Naive thymus-derived CD4-positive, alpha-beta T cell (primary cell): ENCODE measurements around the gene AKTIP. TPM values are rescaled to one million over a fixed set of nuclear protein-coding genes. Genes with fewer than 3 reads are reported as not detected.

Experiments
- ATAC-seq: fragments of 150-1000 bp; cut with Tn5 transposase; 2 replicates; pipeline ENCODE4 v1.10.0; 2021; ENCODE audit warnings: mild to moderate bottlenecking, moderate library complexity
- CTCF ChIA-PET: fragments of 350-600 bp; sonication (Branson Sonifier 250); formaldehyde crosslinking; loops from one replicate; lab custom pipeline; 2021; ENCODE audit warnings: antibody characterized with exemption; lab: Charles Lee
- POLR2A ChIA-PET: fragments of 350-600 bp; sonication (Branson Sonifier 250); formaldehyde crosslinking; loops from one replicate; lab custom pipeline; 2021; ENCODE audit warnings: antibody characterized with exemption, inconsistent platforms; lab: Charles Lee
- DNase-seq, 9 donors: peaks; one replicate each; pipeline versions ENCODE4 v3.0.0 to v3.0.0-alpha.2; 2020 to 2022; ENCODE audit warnings: mixed read lengths in 1 of 9
- H3K27ac ChIP-seq: one replicate; pipeline ENCODE4 v1.7.0; 2013; ENCODE audit warnings: mild to moderate bottlenecking, low read depth, low read length, moderate library complexity
- H3K27me3 ChIP-seq, 2 donors: one replicate each; pipeline ENCODE4 v1.7.0; 2013; ENCODE audit warnings: low read length in 2 of 2, mild to moderate bottlenecking in 2 of 2, moderate library complexity in 2 of 2; ENCODE audit not compliant: control insufficient read depth in 2 of 2, insufficient read depth in 2 of 2
- H3K36me3 ChIP-seq, 3 experiments: 1 replicate in 2 of 3; 2 replicates in 1 of 3; pipeline ENCODE4 v1.7.0; 2013; ENCODE audit warnings: low read length in 3 of 3, mild to moderate bottlenecking in 3 of 3, moderate library complexity in 1 of 3; ENCODE audit not compliant: insufficient read depth in 3 of 3, control insufficient read depth in 2 of 3
- H3K4me1 ChIP-seq, 2 donors: one replicate each; pipeline ENCODE4 v1.7.0; 2013; ENCODE audit warnings: low read length in 2 of 2, mild to moderate bottlenecking in 2 of 2, moderate library complexity in 1 of 2; ENCODE audit not compliant: control insufficient read depth in 2 of 2, insufficient read depth in 2 of 2
- H3K4me3 ChIP-seq: 2 replicates; pipeline ENCODE4 v1.7.0; 2013; ENCODE audit warnings: mild to moderate bottlenecking, low read length
- H3K9me3 ChIP-seq, 3 experiments: 1 replicate in 2 of 3; 2 replicates in 1 of 3; pipeline ENCODE4 v1.7.0; 2013; ENCODE audit warnings: low read length in 3 of 3; ENCODE audit not compliant: control insufficient read depth in 2 of 3
- H3K27ac Mint-ChIP-seq, 9 donors: one replicate each; pipeline ENCODE4 v1.8.0; 2020 to 2022; ENCODE audit warnings: mixed read lengths in 9 of 9, mild to moderate bottlenecking in 8 of 9, moderate library complexity in 5 of 9, inconsistent platforms in 2 of 9
- H3K27me3 Mint-ChIP-seq, 5 donors: one replicate each; pipeline ENCODE4 v1.8.0; 2021 to 2022; ENCODE audit warnings: mixed read lengths in 5 of 5, mild to moderate bottlenecking in 1 of 5
- H3K36me3 Mint-ChIP-seq, 5 donors: one replicate each; pipeline ENCODE4 v1.8.0; 2020 to 2022; ENCODE audit warnings: mixed read lengths in 5 of 5, mild to moderate bottlenecking in 3 of 5, inconsistent platforms in 1 of 5
- H3K4me1 Mint-ChIP-seq, 7 donors: one replicate each; pipeline ENCODE4 v1.8.0; 2020 to 2022; ENCODE audit warnings: mixed read lengths in 7 of 7, mild to moderate bottlenecking in 3 of 7, inconsistent platforms in 1 of 7
- H3K4me3 Mint-ChIP-seq, 10 donors: one replicate each; pipeline ENCODE4 v1.8.0; 2020 to 2022; ENCODE audit warnings: mild to moderate bottlenecking in 10 of 10, mixed read lengths in 10 of 10, moderate library complexity in 6 of 10, inconsistent platforms in 2 of 10
- H3K9me3 Mint-ChIP-seq, 11 donors: one replicate each; pipeline ENCODE4 v1.8.0; 2020 to 2022; ENCODE audit warnings: mixed read lengths in 11 of 11, mild to moderate bottlenecking in 4 of 11, inconsistent platforms in 1 of 11, moderate library complexity in 1 of 11
- intact Hi-C, 2 donors: fragments of 100-400 bp; cut with micrococcal nuclease; formaldehyde crosslinking; loops; one replicate each; pipeline ENCODE4 v1.15.1; 2023
- polyA plus RNA-seq, 2 donors: library from polyadenylated mRNA; unstranded; fragments of 300-500 nt; fragmentation: Illumina TruSeq; gene quantifications; one replicate each; pipeline ENCODE4 v1.2.3, GENCODE V29; 2021
- total RNA-seq, 6 experiments: library from RNA in 5 of 6; stranded (reverse) in 5 of 6; gene quantifications; 1 replicate in 5 of 6; 2 replicates in 1 of 6; pipeline ENCODE4 v1.2.3 and lab custom pipeline; 2021 to 2026

Gene AKTIP
- total and polyA plus RNA-seq, 7 experiments from 2014 or later = 42.9 to 130 (median 102) TPM

DNA sequence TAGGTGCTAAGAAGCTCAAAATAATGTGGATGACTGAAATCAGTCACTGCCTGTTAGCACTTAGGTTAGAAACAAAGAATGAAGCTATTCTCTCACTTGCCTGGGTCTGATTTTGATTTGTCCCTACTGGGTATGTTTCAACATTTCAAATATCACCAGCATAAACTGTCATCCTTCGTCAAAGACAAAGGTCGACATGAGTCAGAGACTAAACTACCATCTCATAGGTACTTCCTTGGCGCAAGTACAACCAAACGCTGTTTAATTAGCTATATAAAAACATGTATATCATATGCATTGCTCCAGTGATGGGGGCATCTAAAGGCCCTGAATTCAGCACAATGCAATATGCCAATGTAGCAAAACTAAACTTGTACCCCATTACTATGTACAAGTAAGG, 4.0 kb downstream of the AKTIP start:
- peak overlapping the region; percentile 29 for H3K27ac ChIP-seq
- ChIA-PET CTCF (interaction anchor here (0.6 to 1.3 kb wide), 2 partner anchors 21 to 64 kb away, joined by 3 to 4 read pairs; partner anchors contain the start of gene RBL2), POLR2A (interaction anchor here (0.7 to 7.8 kb wide), 11 partner anchors 9 to 64 kb away, joined by 3 to 70 read pairs (median 5); partner anchors contain the start of gene RBL2)
- intact Hi-C loops = no loop called here
- Mint-ChIP-seq H3K36me3 (peaks cover 0 to 55% (median 48%) of the 10 kb centered on the region in 5 donors), H3K27ac (peak overlapping the region in 8 of 9 donors; percentile 49 to 91 (median 64)), H3K9me3 (no peaks in the 10 kb centered on the region), H3K4me1 (peaks cover 36 to 76% (median 57%) of the 10 kb centered on the region in 7 donors), H3K4me3 (peak overlapping the region in 9 of 10 donors; percentile 15 to 86 (median 49)), H3K27me3 (no peaks in the 10 kb centered on the region)
- no peaks in the 10 kb centered on the region for H3K9me3 ChIP-seq
- no peak for DNase-seq
- H3K4me1 ChIP-seq = peaks cover 19 to 29% of the 10 kb centered on the region in 2 donors
- H3K4me3 ChIP-seq = no peak overlapping the region
- H3K36me3 ChIP-seq = peaks cover 11 to 53% (median 13%) of the 10 kb centered on the region in 3 experiments
- H3K27me3 ChIP-seq = no peaks in the 10 kb centered on the region
- ATAC-seq = no peak

DNA sequence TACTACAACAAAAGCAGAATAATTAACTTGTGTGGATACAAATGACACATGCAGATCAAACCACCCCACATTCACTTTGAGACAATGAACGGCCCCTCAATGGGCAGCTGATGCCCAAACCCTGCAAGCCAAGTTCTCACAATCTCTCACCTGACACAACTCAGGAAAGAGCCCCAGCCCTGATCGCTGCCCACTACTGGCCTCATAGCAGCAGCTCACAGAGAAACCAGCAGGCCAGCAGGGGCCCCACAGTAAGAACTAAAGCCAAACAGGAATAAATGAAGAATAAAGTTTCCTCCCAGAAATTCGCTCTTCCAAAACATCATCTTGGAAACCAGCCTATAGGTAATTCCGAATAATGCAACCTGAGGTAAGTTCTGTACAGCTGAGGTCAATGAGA, 7.7 kb downstream of the AKTIP start:
- DNase-seq (no peak), ATAC-seq (no peak)
- ChIA-PET POLR2A (interaction anchor here (4.7 to 7.8 kb wide), 2 partner anchors 38 to 60 kb away, joined by 29 to 70 read pairs; partner anchors contain the start of gene RBL2), CTCF (interaction anchor here (0.8 kb wide), 1 partner anchor 20 kb away, joined by 4 read pairs; no protein-coding TSS in a partner anchor)
- H3K27ac Mint-ChIP-seq = peak overlapping the region in 7 of 9 donors; percentile 33 to 83 (median 57)
- Histone ChIP-seq H3K36me3 (peaks cover 13 to 82% (median 26%) of the 10 kb centered on the region in 3 experiments), H3K27me3 (no peaks in the 10 kb centered on the region), H3K9me3 (no peaks in the 10 kb centered on the region), H3K4me3 (no peak overlapping the region), H3K27ac (no peak overlapping the region), H3K4me1 (peaks cover 5 to 15% of the 10 kb centered on the region in 2 donors)
- no peaks in the 10 kb centered on the region for H3K9me3 Mint-ChIP-seq
- H3K4me1 Mint-ChIP-seq = peaks cover 22 to 93% (median 61%) of the 10 kb centered on the region in 7 donors
- peaks cover 6 to 73% (median 60%) of the 10 kb centered on the region in 5 donors for H3K36me3 Mint-ChIP-seq
- peak overlapping the region in 1 of 10 donors; percentile 19 for H3K4me3 Mint-ChIP-seq
- no peaks in the 10 kb centered on the region for H3K27me3 Mint-ChIP-seq
- intact Hi-C loops = no loop called here

DNA sequence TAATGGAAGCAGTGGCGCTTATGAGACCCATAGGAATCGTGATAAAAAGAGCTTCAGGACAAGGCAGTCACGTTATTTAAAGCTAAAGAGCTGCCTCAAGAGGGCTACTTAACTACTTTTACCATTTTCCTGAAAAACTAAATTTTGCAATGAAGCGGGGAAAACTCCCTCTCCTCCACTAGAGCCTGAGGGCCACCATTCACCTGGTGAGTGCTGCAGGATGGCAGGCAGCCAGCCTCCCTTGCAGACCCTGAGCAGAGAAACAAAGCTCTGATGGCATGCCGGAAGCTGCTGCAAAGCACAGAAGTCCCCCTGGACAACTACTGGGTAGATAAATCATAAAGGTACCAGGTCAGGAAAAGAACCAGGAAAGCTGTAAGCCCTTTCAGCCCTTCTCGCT, 8.4 kb downstream of the AKTIP start:
- DNase-seq (no peak), ATAC-seq (no peak)
- no peaks in the 10 kb centered on the region for H3K9me3 ChIP-seq
- no peaks in the 10 kb centered on the region for H3K9me3 Mint-ChIP-seq
- no peak overlapping the region for H3K4me3 Mint-ChIP-seq
- intact Hi-C loops = no loop called here
- H3K36me3 ChIP-seq = peaks cover 13 to 89% (median 27%) of the 10 kb centered on the region in 3 experiments
- H3K27ac ChIP-seq = peak overlapping the region; percentile 4
- POLR2A ChIA-PET = interaction anchor here (0.6 to 7.8 kb wide), 9 partner anchors 13 to 59 kb away, joined by 3 to 70 read pairs (median 4); partner anchors contain the start of gene RBL2
- no peaks in the 10 kb centered on the region for H3K27me3 ChIP-seq
- H3K27me3 Mint-ChIP-seq = no peaks in the 10 kb centered on the region
- CTCF ChIA-PET = interaction anchor here (1.1 to 1.4 kb wide), 2 partner anchors 48 to 55 kb away, joined by 3 to 4 read pairs; no protein-coding TSS in a partner anchor
- H3K4me3 ChIP-seq = no peak overlapping the region
- peaks cover 18 to 93% (median 62%) of the 10 kb centered on the region in 7 donors for H3K4me1 Mint-ChIP-seq
- H3K36me3 Mint-ChIP-seq = peaks cover 6 to 74% (median 61%) of the 10 kb centered on the region in 5 donors
- H3K4me1 ChIP-seq = peaks cover 5 to 9% of the 10 kb centered on the region in 2 donors
- peak overlapping the region in 7 of 9 donors; percentile 15 to 83 (median 33) for H3K27ac Mint-ChIP-seq

DNA sequence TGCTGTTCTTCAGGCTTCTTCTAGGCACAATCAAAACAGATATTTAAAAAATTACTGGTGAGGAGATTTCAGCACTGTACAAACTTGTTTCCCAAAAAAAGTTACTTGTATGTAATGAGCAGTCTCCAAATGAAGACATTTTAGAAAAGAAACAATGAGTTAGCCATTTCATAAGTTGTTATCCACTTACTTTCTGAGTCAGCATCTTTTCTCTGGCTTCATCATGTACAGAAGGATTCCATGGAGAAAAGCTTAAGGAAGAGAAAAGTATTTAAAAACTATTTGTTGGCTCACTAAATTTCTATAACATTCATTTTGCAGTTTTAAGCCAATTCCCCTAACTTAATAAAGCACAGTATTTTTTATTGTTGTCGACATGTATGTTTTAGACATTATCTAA, 10.5 kb downstream of the AKTIP start:
- POLR2A ChIA-PET = interaction anchor here (0.7 to 7.8 kb wide), 5 partner anchors 10 to 57 kb away, joined by 3 to 70 read pairs (median 5); partner anchors contain the start of genes AKTIP and RBL2
- H3K4me1 ChIP-seq = peaks cover 0 to 7% of the 10 kb centered on the region in 2 donors
- H3K36me3 Mint-ChIP-seq = peaks cover 14 to 72% (median 60%) of the 10 kb centered on the region in 5 donors
- H3K4me3 ChIP-seq = no peak overlapping the region
- ATAC-seq (no peak), DNase-seq (no peak)
- H3K27ac ChIP-seq = peak overlapping the region; percentile 37
- H3K27me3 ChIP-seq = no peaks in the 10 kb centered on the region
- H3K4me1 Mint-ChIP-seq = peaks cover 16 to 89% (median 70%) of the 10 kb centered on the region in 7 donors
- peaks cover 13 to 84% (median 27%) of the 10 kb centered on the region in 3 experiments for H3K36me3 ChIP-seq
- peak overlapping the region; percentile 32 to 90 (median 81) for H3K27ac Mint-ChIP-seq
- peak overlapping the region in 3 of 10 donors; percentile 2 to 43 (median 17) for H3K4me3 Mint-ChIP-seq
- H3K27me3 Mint-ChIP-seq = no peaks in the 10 kb centered on the region
- intact Hi-C loops = no loop called here
- H3K9me3 ChIP-seq = no peaks in the 10 kb centered on the region
- CTCF ChIA-PET = no interaction called here
- peaks cover 0 to 5% (median 0%) of the 10 kb centered on the region in 11 donors for H3K9me3 Mint-ChIP-seq

DNA sequence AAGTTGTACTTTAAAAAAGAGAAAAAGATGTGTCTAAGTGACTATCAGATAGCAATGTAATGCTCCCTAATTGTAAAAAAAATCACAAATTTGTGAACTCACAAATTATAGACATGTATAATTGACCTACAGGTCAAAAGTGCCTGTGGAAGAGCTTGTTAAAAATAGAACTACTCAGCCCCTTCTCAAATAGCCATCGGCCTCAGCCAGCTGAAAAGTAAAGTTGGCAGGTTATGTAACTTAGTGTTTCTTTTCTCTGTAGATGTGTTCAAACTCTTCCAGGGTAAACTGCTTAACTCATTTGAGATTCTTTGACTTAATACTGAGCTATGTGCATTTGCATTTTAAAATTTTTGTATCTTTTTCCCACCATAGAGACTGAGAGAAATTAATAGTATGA, 13.3 kb downstream of the AKTIP start:
- Mint-ChIP-seq H3K4me1 (peaks cover 11 to 70% (median 55%) of the 10 kb centered on the region in 7 donors), H3K27me3 (no peaks in the 10 kb centered on the region)
- CTCF ChIA-PET = no interaction called here

DNA sequence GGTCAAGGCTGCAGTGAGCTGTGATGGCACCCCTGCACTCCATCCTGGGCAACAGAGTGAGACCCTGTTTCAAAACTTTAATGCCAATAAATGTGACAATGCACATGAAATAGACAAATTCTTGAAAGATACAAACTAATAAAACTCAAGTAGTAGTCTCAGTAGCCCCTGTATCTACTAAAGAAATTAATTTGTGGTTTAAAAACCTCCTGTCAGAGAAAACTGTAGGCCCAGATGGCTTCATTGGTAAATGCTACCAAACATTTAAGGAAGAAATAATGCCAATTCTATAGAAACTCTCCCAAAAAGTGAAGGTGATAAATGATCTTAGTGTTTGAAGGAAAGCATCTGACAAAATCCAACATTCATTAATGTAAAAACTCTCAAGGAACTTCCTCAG, 16.8 kb downstream of the AKTIP start:
- ATAC-seq (no peak), DNase-seq (peak in 1 of 9 donors; percentile 27)
- H3K4me3 ChIP-seq = no peak overlapping the region
- Mint-ChIP-seq H3K9me3 (peaks cover 0 to 47% (median 25%) of the 10 kb centered on the region in 11 donors), H3K4me3 (peak overlapping the region in 2 of 10 donors; percentile 32 to 42), H3K27ac (peak overlapping the region in 8 of 9 donors; percentile 19 to 77 (median 36)), H3K27me3 (no peaks in the 10 kb centered on the region), H3K4me1 (peaks cover 17 to 63% (median 49%) of the 10 kb centered on the region in 7 donors), H3K36me3 (peaks cover 51 to 88% (median 80%) of the 10 kb centered on the region in 5 donors)
- intact Hi-C loops = loop anchor here (2.0 kb wide), 2 partner anchors 13 to 17 kb away; partner anchors contain the start of gene AKTIP (in 1 of the 2)
- no peaks in the 10 kb centered on the region for H3K27me3 ChIP-seq
- CTCF ChIA-PET = no interaction called here
- peaks cover 0 to 8% of the 10 kb centered on the region in 2 donors for H3K4me1 ChIP-seq
- POLR2A ChIA-PET = interaction anchor here (1.2 to 3.4 kb wide), 6 partner anchors 10 to 51 kb away, joined by 3 to 19 read pairs (median 6); partner anchors contain the start of genes AKTIP and RBL2
- H3K9me3 ChIP-seq = peaks cover 10 to 21% (median 11%) of the 10 kb centered on the region in 3 experiments
- H3K36me3 ChIP-seq = peaks cover 40 to 90% (median 45%) of the 10 kb centered on the region in 3 experiments
- no peak overlapping the region for H3K27ac ChIP-seq

More for the DNA sequence above, 13.3 kb downstream of the AKTIP start:
- H3K9me3 ChIP-seq = peaks cover 10 to 21% (median 11%) of the 10 kb centered on the region in 3 experiments
- H3K4me1 ChIP-seq = peaks cover 0 to 4% of the 10 kb centered on the region in 2 donors
- peaks cover 28 to 77% (median 68%) of the 10 kb centered on the region in 5 donors for H3K36me3 Mint-ChIP-seq
- H3K27me3 ChIP-seq = no peaks in the 10 kb centered on the region
- peak overlapping the region; percentile 42 for H3K27ac ChIP-seq
- DNase-seq (no peak), ATAC-seq (no peak)
- POLR2A ChIA-PET = interaction anchor here (0.8 to 2.7 kb wide), 16 partner anchors 8 to 54 kb away, joined by 3 to 27 read pairs (median 5); partner anchors contain the start of genes AKTIP and RBL2
- peaks cover 11 to 83% (median 44%) of the 10 kb centered on the region in 3 experiments for H3K36me3 ChIP-seq
- peaks cover 0 to 30% (median 18%) of the 10 kb centered on the region in 11 donors for H3K9me3 Mint-ChIP-seq
- H3K27ac Mint-ChIP-seq = peak overlapping the region in 8 of 9 donors; percentile 52 to 95 (median 74)
- no peak overlapping the region for H3K4me3 ChIP-seq
- H3K4me3 Mint-ChIP-seq = peak overlapping the region in 3 of 10 donors; percentile 21 to 51 (median 48)
- intact Hi-C loops = loop anchor here in 1 of 2 donors (2.0 kb wide), 1 partner anchor 13 kb away; the partner anchor contains the start of gene AKTIP
